Stimulated activated CD8-positive, alpha-beta memory T cell treated with anti-CD3 and anti-CD28 coated beads, Interleukin-4, amount 100 ng/mL, for 48 hours (primary cell): ENCODE data around the gene HSD17B13.
"Not testable (repeated sequence)": the region's sequence is repeated elsewhere in the genome, so short reads cannot be mapped to it uniquely, and the experiment has no call there.

Experiments
- DNase-seq: peaks from one replicate; pipeline ENCODE4 v3.0.0-alpha.2; 2020

The HSD17B13 gene

DNA sequence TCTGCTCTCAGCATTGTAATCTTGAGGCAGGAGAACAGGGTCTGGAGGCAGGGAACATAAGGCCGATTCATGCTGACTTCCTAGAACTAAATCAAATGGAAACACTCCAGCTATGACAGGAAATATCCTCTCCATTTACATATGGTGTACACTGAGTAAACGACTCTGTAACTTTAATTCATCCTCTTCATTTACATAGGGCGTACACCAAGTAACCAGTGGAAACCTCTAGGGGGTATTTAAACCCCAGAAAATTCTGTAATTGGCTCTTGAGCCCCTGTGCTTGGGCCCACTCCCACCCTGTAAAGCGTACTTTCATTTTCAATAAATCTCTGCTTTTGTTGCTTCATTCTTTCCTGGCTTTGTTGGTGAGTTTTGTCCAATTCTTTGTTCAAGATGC lies 7.7 kb downstream of the HSD17B13 start:
- DNase-seq: not testable (repeated sequence)

- no peak for DNase-seq
Measured at GRCh38 chr4:87313756-87314155, 8.9 kb downstream of the HSD17B13 start.

GRCh38 chr4:87311684-87312083 lies 11.0 kb downstream of the HSD17B13 start:
- DNase-seq: no peak

GRCh38 chr4:87310691-87311335 lies 11.9 kb downstream of the HSD17B13 start:
- no peak for DNase-seq

- DNase-seq: no peak
Measured at GRCh38 chr4:87309625-87310024, 13.1 kb downstream of the HSD17B13 start.

DNA sequence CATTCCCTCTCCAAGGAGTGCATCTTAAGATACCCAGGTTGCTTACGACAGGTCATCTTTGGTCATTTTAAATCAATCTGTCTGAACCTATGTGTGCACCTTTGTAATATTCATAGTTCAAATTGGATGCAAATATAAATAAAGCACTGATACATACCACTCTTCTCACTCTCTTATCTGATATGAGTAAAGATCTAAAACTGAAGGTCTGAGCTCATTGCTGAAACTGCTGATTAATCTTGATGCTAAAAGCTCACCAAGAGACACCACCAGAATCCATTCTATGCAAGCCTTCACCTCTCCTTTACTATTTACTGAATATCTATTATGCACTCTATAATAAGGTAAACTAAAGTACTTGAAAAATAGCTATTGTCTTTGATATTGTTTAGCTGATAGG lies 16.6 kb downstream of the HSD17B13 start:
- DNase-seq: no peak

DNA sequence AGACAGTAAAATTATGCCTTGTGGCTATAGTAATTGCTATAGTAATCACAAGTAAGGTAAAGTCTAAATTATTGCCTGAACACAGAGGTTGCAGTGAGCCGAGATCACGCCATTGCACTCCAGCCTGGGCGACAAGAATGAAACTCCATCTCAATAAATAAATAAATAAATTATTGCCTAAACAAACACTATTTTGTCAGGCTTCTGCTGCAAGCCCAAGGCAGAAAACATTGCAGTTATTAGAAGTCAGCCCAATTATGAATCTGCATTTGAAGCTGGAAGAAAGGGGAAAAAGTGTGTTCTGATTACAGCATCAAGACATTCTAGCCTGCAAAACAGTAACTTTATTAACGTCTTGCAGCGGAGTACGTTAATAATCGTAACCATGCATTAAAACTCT lies 17.1 kb downstream of the HSD17B13 start:
- DNase-seq: no peak

- no peak for DNase-seq
Measured at GRCh38 chr4:87304745-87305432, 17.8 kb downstream of the HSD17B13 start.

GRCh38 chr4:87299898-87300297 lies 22.8 kb downstream of the HSD17B13 start:
- no peak for DNase-seq

- no peak for DNase-seq
Measured at GRCh38 chr4:87298362-87298761, 24.3 kb downstream of the HSD17B13 start.

DNA sequence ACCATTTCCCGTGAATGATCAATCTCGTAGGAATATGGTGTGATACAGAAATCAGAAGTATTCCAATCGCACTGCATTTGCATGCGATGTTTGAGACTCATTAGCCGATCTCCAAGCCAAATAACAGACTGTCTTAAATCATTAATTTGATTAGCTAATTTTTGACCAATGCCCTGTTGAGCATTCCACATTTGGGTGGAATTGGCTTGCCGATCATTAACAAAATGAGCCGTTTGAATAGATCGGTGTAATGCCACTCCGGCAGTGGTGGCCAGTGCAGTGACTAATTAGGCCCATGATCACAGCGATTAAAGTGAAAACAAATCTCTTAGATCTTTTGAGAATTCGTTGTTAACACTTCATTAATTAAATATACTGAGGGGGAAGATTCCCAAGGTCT lies 27.8 kb downstream of the HSD17B13 start:
- not testable (repeated sequence) for DNase-seq

- DNase-seq: not testable (repeated sequence)
Measured at GRCh38 chr4:87293889-87294288, 28.8 kb downstream of the HSD17B13 start.

DNA sequence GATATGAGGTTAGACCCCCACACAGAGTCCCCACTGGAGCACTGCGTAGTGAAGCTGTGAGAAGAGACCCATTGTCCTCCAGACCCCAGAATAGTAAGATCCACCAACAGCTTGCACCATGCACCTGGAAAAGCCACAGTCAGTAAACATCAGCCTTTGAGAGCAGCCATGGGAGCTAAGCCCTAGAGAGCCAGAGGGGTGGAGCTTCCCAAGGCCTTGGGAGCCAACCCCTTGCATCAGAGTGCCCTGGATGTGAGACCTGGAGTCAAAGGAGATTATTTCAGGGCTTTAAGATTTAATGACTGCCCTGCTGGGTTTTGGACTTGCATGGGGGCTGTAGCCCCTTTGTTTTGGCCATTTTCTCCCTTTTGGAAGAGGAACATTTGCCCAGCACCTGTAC lies 35.7 kb downstream of the HSD17B13 start:
- DNase-seq: no peak

DNA sequence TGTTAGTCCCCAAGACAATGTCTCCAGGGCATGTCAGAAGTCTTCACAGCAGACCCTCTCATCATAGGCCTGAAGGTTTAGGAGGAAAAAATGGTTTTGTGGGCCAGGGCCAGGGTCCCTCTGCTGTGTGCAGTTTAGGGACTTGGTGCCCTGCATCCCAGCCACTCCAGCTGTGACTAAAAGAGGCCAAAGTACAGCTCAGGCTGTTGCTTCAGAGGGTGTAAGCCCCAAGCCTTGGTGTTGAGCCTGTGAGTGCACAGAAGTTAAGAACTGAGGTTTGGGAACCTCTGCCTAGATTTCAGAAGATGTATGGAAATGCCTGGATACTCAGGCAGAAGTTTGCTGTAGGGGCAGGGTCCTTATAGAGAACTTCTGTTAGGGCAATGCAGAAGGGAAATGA lies 38.4 kb downstream of the HSD17B13 start:
- not testable (repeated sequence) for DNase-seq

DNA sequence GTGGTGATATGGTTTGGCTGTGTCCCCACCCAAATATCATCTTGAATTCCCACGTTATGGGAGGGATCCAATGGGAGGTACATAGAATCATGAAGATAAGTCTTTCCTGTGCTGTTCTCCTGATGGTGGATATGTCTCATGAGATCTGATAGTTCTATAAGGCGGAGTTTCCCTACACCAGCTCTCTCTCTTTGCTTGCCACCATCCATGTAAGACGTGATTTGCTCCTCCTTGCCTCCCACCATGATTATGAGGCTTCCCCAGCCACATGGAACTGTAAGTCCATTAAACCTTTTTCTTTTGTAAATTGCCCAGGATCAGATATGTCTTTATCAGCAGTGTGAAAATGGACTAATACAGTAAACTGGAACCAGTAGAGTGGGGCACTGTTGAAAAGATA lies 39.5 kb downstream of the HSD17B13 start:
- DNase-seq: no peak

GRCh38 chr4:87281603-87282002 lies 41.1 kb downstream of the HSD17B13 start:
- no peak for DNase-seq

DNA sequence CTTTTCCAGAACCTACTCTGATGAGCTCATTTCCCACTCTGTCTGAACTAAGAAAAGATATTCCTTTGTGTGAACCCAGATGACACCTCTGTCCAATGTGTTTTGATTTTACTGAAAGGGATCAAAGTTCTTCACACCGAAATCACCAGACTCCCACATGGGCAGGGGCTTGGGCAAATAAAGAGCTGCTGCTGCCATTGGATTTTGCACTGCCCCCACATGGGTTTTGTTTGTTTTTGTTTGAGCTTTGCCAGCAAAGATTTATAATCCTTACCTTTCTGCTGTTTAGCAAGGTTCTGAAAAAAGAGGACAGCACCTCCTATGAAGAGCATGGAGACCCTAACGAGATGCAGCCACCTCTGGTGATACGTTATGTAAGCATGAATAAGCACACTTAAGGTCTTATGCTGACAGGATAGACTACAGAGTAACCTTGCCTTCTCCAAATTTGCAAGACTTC lies 44.3 kb downstream of the HSD17B13 start:
- DNase-seq: no peak

DNA sequence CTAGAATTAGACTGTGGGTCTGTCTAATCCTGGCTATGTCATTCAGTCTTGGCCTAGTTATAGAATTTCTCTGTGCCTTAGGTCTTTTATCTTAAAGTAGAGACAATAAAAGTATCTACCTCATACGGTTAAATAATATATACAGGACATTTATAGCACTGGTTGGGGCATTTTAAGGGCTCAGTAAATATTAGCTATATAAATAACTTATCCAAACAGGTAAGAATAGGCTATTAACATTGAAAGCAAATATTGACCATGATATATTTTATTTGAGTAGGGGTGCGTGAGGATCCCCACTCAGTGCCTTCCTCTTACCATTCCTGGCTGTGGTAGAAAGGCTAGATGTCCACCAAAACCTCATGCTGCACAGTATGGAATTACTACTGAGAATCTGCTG lies 47.4 kb downstream of the HSD17B13 start:
- DNase-seq: no peak

- DNase-seq: no peak
Measured at GRCh38 chr4:87274803-87275202, 47.9 kb downstream of the HSD17B13 start.

GRCh38 chr4:87274327-87274726 lies 48.4 kb downstream of the HSD17B13 start:
- DNase-seq: no peak

- DNase-seq: no peak
Measured at GRCh38 chr4:87270825-87271224, 51.9 kb downstream of the HSD17B13 start.

DNA sequence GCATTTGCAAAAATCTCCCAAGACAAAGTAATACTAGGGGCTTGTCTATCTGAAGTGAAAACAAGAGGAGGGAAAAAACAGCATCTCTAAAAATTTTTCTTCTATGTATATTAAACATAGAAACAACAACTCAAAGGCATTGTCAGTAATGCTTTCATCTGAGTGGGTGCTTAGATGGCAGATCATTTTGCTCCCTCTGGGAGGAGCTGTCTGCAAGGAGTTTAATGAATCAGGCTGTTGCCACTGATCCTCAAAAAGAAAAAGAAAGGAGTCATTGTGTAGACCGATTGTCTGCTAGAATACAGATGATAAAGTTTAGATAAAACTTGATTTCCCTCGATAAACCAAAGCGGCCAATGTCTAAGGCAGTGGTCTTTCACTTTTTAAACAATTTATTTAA lies 52.5 kb downstream of the HSD17B13 start:
- DNase-seq: no peak

- no peak for DNase-seq
Measured at GRCh38 chr4:87268411-87268810, 54.3 kb downstream of the HSD17B13 start.

DNA sequence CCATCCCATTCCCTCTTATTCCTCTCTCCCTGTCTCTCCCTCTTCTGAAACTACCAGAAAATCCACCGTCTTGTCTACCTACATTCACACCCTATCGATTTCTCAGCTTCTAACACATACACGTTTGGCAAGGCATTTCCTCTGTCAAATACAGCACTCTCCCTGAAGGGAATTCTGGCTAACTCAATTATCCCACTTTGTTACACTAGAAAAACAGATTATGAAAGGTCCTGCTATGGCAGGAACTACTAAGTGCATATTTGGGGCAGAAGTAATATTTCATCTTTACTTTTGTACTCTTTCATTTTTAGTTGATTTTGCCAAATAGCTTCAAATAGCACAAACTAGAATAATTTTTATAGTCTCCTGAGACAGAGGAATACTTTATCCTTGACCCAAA lies 55.7 kb downstream of the HSD17B13 start:
- no peak for DNase-seq

DNA sequence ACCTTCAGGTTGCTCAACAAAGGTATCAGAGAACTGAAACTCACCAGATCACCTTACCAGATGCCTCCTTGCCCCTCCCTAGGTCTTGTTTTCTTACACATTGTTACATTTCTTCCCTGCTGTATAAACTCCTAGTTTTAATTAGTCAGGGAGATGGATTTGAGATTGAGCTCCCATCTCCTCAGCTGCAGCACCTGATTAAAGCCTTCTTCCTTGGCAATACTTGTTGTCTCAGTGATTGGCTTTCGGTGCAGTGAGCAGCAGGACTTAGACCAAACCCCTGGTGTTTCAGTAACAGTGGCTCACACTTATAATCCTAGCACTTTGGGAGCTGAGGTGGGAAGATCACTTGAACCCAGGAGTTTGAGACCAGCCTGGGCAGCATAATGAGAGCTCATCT lies 59.8 kb downstream of the HSD17B13 start:
- no peak for DNase-seq
